Measurements from ENCODE around the gene SERPINB8. TPM values are rescaled to one million over a fixed set of nuclear protein-coding genes. Genes with fewer than 3 reads are reported as not detected.
A peak's percentile ranks its signal among the peaks of the same experiment; 100 is the strongest.

SERPINB8 gene
- total and polyA plus RNA-seq, 9 of the 15 experiments (the other 6 are each of a cell fraction or from before 2014, with no cell fraction given) = 0.05 to 0.19 (median 0.09) TPM

GRCh38 chr18:63969942-63970808 lies at the start of gene SERPINB8 (continued):
- TF ChIP-seq ZNF518B (CRISPR knock-in tag; IDR thresholded peaks at IDR 0.05) = no peak
- TF ChIP-seq PCBP2 (IDR thresholded peaks at IDR 0.05; ENCODE audit: low read depth, low read length, poor library complexity, severe bottlenecking) = no peak
- peak; percentile 50 for TF ChIP-seq ATF3 (IDR thresholded peaks at IDR 0.05)
- no peak for TF ChIP-seq ATF3 (CRISPR knock-in tag; conservative IDR thresholded peaks at IDR 0.05)
- no peak for TF ChIP-seq MIER1 (IDR thresholded peaks at IDR 0.05; ENCODE audit: low read depth)
- TF ChIP-seq ARID3A (IDR thresholded peaks at IDR 0.05; ENCODE audit: borderline replicate concordance, low read depth, low read length) = no peak
- TF ChIP-seq ZNF316 (IDR thresholded peaks at IDR 0.05) = no peak
- TF ChIP-seq BCL6 (CRISPR knock-in tag; IDR thresholded peaks at IDR 0.05) = no peak
- no peak for TF ChIP-seq ZNF512 (tag; IDR thresholded peaks at IDR 0.05)
- peak; percentile 71 for TF ChIP-seq GABPA (tag; conservative IDR thresholded peaks at IDR 0.05; ENCODE audit: low read depth)
- TF ChIP-seq CCNT2 (IDR thresholded peaks at IDR 0.05; ENCODE audit: borderline replicate concordance, extremely low read depth, insufficient read length, low read depth, low read length) = no peak
- TF ChIP-seq RREB1 (CRISPR knock-in tag; IDR thresholded peaks at IDR 0.05) = no peak
